Kidney (tissue), 14 donors: Measurements from ENCODE around the gene FOXN3. TPM values are rescaled to one million over a fixed set of nuclear protein-coding genes. Genes with fewer than 3 reads are reported as not detected.

Experiments used
- DNase-seq, 5 donors: peaks; one replicate each; pipeline ENCODE4 v3.0.0-alpha.2; 2013 to 2020
- FAIRE-seq: peaks from 2 replicates; lab custom pipeline; 2012; peaks lifted over from hg19 to GRCh38; lab: Jason Lieb, UNC
- H3K27ac ChIP-seq, 2 donors: one replicate each; pipeline ENCODE4 v1.7.0; 2013; ENCODE audit warnings: low read depth in 2 of 2, low read length in 2 of 2, inconsistent platforms in 1 of 2
- H3K27me3 ChIP-seq: one replicate; pipeline ENCODE4 v1.7.1; 2013; ENCODE audit warnings: low read length, inconsistent platforms; ENCODE audit not compliant: control insufficient read depth, insufficient read depth
- H3K36me3 ChIP-seq, 3 donors: one replicate each; pipeline versions ENCODE4 v1.7.0 to v1.7.1; 2013; ENCODE audit warnings: low read length in 3 of 3, control low read depth in 1 of 3, inconsistent platforms in 1 of 3; ENCODE audit not compliant: insufficient read depth in 3 of 3, control insufficient read depth in 2 of 3
- H3K4me1 ChIP-seq, 3 donors: one replicate each; pipeline versions ENCODE4 v1.7.0 to v1.7.1; 2013; ENCODE audit warnings: low read length in 3 of 3, inconsistent platforms in 1 of 3, low read depth in 1 of 3; ENCODE audit not compliant: control insufficient read depth in 2 of 3, insufficient read depth in 2 of 3
- H3K4me3 ChIP-seq, 3 donors: one replicate each; pipeline versions ENCODE4 v1.7.0 to v1.8.1; 2013; ENCODE audit warnings: low read length in 3 of 3, control low read depth in 1 of 3, inconsistent platforms in 1 of 3
- H3K9ac ChIP-seq, 3 donors: one replicate each; pipeline versions ENCODE4 v1.7.0 to v1.7.1; 2013; ENCODE audit warnings: low read length in 3 of 3, control low read depth in 1 of 3, inconsistent platforms in 1 of 3
- H3K9me3 ChIP-seq, 3 donors: one replicate each; pipeline versions ENCODE4 v1.7.0 to v1.7.1; 2013; ENCODE audit warnings: low read length in 3 of 3, control low read depth in 1 of 3, inconsistent platforms in 1 of 3; ENCODE audit not compliant: control insufficient read depth in 2 of 3, insufficient read depth in 1 of 3
- intact Hi-C: fragments of 100-400 bp; cut with DNase I; formaldehyde crosslinking; loops from one replicate; pipeline ENCODE4 v1.11.1; 2022
- polyA plus RNA-seq: library from polyadenylated mRNA; stranded (reverse); fragments of 350-450 nt; fragmentation: Illumina TruSeq; extraction: RNeasy Lipid Tissue Mini Kit (QIAGEN cat#74804); gene quantifications from one replicate; pipeline ENCODE4 v1.2.3, GENCODE V29; 2014; ENCODE audit warnings: low read depth, low replicate concordance; ENCODE audit not compliant: insufficient read depth
- total RNA-seq: library from RNA; stranded (reverse); fragmentation: NEBNext Ultra II Directional; extraction: Animal tissue kit (Norgen Biotek cat#: 25700); gene quantifications from one replicate; pipeline ENCODE4 v1.2.1, GENCODE V29; 2021
- TF ChIP-seq, protein P1 (sequence below): IDR thresholded peaks from 3 replicates; pipeline ENCODE4 v1.5.1; 2012; ENCODE audit warnings: mild to moderate bottlenecking, moderate library complexity, borderline replicate concordance; ENCODE audit not compliant: insufficient read depth; ENCODE audit errors: extremely low read depth
- donor health status: control.
- donor health status: control.
- donor health status: control.
- donor health status: control.
- donor health status: control.
- donor health status: DM: yes; HTN: yes; CAD: no.
- donor health status: Normal renal cell carcinoma (clear cell type).

The FOXN3 gene
- total and polyA plus RNA-seq, 2 donors from 2014 or later, result 6.4 to 50.1 TPM

- Histone ChIP-seq H3K27ac (no peak overlapping the region), H3K9me3 (no peaks in the 10 kb centered on the region), H3K9ac (no peak overlapping the region), H3K4me1 (peaks cover 0 to 17% (median 5%) of the 10 kb centered on the region in 3 donors), H3K27me3 (no peaks in the 10 kb centered on the region), H3K4me3 (no peak overlapping the region), H3K36me3 (no peaks in the 10 kb centered on the region)
- DNase-seq, result no peak
- TF ChIP-seq, protein P1, sequence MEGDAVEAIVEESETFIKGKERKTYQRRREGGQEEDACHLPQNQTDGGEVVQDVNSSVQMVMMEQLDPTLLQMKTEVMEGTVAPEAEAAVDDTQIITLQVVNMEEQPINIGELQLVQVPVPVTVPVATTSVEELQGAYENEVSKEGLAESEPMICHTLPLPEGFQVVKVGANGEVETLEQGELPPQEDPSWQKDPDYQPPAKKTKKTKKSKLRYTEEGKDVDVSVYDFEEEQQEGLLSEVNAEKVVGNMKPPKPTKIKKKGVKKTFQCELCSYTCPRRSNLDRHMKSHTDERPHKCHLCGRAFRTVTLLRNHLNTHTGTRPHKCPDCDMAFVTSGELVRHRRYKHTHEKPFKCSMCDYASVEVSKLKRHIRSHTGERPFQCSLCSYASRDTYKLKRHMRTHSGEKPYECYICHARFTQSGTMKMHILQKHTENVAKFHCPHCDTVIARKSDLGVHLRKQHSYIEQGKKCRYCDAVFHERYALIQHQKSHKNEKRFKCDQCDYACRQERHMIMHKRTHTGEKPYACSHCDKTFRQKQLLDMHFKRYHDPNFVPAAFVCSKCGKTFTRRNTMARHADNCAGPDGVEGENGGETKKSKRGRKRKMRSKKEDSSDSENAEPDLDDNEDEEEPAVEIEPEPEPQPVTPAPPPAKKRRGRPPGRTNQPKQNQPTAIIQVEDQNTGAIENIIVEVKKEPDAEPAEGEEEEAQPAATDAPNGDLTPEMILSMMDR, result no peak
- FAIRE-seq, result no peak
- intact Hi-C loops, result no loop called here
These were observed 149.4 kb downstream of the FOXN3 start for GRCh38 chr14:89267656-89268055.

DNA sequence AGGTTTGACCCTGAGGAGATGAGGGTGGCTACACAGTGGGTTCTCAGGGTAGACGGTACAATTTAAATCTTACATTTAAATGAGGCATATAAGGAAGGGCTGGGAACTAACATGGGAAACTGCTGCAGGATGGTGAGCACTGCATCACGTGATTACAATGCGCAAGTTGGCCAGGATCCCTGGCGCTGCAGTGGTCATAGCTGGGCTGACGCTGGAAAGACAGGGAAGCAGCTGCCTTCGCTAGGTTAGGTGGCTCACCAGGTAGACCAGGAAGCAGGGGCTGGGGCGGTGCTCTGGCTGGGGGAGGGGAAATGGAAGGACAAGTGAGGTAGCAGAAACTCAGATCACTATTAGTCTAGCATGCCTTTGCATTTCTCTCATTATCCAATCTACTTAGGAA lies 149.9 kb downstream of the FOXN3 start:
- Histone ChIP-seq H3K36me3 (no peaks in the 10 kb centered on the region), H3K4me1 (peaks cover 0 to 17% (median 5%) of the 10 kb centered on the region in 3 donors), H3K27me3 (no peaks in the 10 kb centered on the region), H3K27ac (no peak overlapping the region), H3K9me3 (no peaks in the 10 kb centered on the region), H3K9ac (no peak overlapping the region), H3K4me3 (no peak overlapping the region)
- intact Hi-C loops, result no loop called here
- TF ChIP-seq, protein P1, result no peak
- DNase-seq (no peak), FAIRE-seq (no peak)

DNA sequence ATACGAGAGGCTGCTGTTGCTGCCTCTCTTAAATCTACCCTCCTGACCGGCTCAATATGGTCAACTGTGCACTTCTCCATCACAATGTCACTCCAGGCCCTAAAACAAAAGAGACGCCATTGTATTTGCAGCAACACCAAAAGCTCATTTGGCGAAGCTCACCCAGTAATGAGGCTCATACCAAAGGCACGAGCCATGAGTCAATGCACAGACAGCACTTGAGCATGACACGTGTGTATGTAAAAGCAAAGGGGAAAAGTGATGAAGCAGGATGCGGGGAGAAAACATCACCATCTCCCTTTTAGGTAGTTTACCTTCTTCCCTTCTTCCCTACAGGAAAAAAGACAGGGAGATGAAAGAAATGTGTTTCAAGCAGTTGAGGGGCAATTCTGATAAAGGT lies 150.3 kb downstream of the FOXN3 start:
- no peaks in the 10 kb centered on the region for H3K27me3 ChIP-seq
- H3K36me3 ChIP-seq, result no peaks in the 10 kb centered on the region
- no peak overlapping the region for H3K4me3 ChIP-seq
- TF ChIP-seq, protein P1, result no peak
- H3K9me3 ChIP-seq, result no peaks in the 10 kb centered on the region
- intact Hi-C loops, result no loop called here
- H3K9ac ChIP-seq, result no peak overlapping the region
- H3K4me1 ChIP-seq, result peaks cover 0 to 17% (median 5%) of the 10 kb centered on the region in 3 donors
- no peak overlapping the region for H3K27ac ChIP-seq
- FAIRE-seq (no peak), DNase-seq (no peak)

DNA sequence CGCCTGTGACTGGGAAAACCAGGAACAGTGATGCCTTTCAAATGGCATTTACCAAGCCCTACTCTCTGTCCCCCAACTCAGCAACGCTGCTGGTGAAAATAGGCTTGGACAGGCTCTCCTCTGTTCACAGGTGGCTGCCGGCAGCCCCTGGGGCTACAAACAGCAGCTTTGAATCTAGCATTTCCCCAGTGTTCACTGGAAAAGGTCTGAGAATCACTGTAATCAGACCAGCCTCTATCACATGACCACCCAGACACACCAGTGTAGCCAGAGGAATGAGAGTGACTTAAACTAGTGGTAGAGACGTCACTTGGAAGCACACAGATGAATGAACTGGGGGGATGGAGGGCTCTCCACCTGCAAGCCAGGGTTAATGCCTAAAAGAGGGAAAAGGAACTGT lies 151.8 kb downstream of the FOXN3 start:
- H3K36me3 ChIP-seq, result no peaks in the 10 kb centered on the region
- no peak overlapping the region for H3K27ac ChIP-seq
- intact Hi-C loops, result no loop called here
- no peaks in the 10 kb centered on the region for H3K27me3 ChIP-seq
- H3K9me3 ChIP-seq, result no peaks in the 10 kb centered on the region
- H3K4me1 ChIP-seq, result peaks cover 0 to 11% (median 0%) of the 10 kb centered on the region in 3 donors
- H3K9ac ChIP-seq, result no peak overlapping the region
- FAIRE-seq, result no peak
- TF ChIP-seq, protein P1, result no peak
- no peak for DNase-seq
- no peak overlapping the region for H3K4me3 ChIP-seq
